GM19455 (cell line): ENCODE results near the gene IDH2.
"Not testable (repeated sequence)": the region's sequence is repeated elsewhere in the genome, so short reads cannot be mapped to it uniquely, and the experiment has no call there.

Experiments used
- ATAC-seq: cut with Tn5 transposase; IDR thresholded peaks from one replicate; pipeline ENCODE4 v1.9.1; 2021; ENCODE audit not compliant: unreplicated experiment

The IDH2 gene

DNA sequence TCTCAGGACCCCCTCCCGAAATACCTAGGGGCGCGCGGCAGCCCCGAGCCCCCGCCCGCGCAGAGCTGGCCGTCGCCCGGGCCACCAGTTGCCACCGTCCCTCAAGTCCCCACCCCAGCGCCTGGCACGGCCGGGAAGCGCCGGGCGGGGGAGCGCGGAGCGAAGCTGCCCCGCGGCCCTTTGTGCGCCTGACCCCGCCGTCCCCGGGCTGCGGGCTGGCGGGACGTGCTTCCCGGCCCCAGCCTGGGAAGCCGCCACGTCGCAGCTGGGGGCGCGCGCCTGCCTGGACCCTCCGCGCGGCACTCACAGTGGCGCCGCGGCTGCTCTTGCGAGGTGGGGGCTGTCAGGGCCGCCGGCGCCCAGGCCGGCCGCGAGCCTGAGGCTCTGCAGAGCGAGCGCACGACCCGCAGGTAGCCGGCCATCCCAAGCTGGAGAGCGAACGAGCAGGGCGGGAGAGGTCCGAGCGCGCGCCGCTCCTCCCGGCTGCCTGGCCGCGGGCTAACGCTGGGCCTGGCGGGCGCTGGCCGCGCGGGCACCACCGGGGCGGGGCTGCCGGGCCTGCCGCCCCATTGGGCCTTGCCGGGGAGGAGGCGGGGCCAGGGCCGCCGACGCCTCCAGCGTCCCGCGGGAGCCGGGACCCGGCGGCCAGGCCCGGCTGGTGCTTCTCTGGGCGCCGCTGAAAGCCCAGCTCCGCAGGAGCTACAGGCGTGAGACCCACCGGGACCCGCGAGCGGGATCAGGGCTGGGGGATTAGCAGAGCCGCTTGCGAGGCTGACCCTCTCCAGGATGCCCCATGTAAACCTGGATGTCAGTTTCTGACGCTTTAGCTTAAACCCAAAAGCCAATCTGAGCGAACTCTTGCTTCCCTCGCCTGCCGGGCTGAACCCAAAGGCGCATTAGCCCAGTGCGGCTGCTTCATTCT lies at the start of gene IDH2:
IDH2 (minus strand) TSS at position 500 of the 922 bp plus-strand sequence; CDS start at position 422, 78 bp downstream.
- ATAC-seq = peak; percentile 61

DNA sequence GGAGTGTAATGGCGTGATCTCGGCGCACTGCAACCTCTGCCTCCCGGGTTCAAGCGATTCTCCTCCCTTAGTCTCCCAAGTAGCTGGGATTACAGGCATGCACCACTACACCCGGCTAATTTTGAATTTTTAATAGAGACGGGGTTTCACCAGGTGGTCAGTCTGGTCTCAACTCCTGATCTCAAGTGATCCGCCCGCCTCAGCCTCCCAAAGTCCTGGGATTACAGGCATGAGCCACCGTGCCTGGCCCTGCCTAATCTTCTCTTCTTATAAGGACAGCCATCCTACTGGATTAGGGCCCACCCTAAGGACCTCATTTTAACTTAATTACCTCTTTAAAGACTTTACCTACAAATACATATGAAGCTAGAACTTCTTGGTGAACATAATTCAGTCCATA lies 48.3 kb upstream of the IDH2 start:
- ATAC-seq = not testable (repeated sequence)

DNA sequence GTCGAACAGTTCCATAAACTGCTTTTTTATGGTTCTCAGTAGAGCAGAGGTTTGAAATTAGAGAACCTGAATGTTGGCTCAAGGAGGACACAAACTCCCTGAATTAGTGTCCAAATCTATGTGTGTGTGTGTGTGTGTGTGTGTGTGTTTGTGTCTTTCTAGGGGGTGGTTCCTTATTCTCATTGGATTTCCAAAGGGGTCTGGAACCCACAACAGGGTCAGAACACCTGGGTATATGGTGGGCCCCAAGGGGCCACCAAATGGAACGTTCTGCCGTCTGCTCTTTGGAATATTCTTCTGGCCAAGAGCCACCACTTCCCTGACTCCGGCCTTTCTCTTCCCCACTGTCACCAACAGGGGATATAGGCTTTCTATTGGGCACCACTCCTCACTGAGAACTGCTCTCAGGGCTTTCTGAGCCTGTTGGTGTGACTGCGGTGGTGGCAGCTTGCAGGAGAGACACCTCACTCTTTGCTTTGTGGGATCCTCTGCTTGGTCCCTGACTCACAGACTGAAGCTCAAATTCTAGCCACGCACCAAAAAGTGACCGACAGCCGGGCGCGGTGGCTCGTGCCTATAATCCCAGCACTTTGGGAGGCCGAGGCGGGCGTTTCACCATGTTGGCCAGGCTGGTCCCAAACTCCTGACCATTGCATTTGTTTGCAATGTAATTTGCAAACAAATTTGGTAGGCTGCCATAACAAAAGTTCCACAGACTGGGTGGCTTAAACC lies 47.5 kb upstream of the IDH2 start:
- no peak for ATAC-seq

DNA sequence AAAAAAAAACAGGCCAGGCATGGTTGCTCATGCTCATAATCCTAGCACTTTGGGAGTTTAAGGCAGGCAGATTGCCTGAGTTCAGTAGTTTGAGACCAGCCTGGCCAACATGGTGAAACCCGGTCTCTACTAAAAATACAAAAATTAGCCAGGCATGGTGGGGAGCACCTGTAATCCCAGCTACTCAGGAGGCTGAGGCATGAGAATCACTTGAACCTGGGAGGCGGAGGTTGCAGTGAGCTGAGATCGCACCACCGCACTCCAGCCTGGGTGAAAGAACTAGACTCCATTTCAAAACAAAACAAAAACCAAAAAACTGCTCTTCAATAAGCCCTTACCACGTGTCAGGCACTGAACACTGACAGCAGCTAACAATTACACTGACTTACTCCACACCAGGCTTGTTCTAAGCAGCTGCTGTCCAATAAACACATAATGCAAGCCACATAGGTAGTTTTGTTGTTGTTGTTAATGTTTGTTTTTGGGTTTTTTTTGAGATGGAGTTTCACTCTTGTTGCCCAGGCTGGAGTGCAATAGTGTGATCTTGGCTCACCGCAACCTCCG lies 44.0 kb upstream of the IDH2 start:
- ATAC-seq = not testable (repeated sequence)

DNA sequence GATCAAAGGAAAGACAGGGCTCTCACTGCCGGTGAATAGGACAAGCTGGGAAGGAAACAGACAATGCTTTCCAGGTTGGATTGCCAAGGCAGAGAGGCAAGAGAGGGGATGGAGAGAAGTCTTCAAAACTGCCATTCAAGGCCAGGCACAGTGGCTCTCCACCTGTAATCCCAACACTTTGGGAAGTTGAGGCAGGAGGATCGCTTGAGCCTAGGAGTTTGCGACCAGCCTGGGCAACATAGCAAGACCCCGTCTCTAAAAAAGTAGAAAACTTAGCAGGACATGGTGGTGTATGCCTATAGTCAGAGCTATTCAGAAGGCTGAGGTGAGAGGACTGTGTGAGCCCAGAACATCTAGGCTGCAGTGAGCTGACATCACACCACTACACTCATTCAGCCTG lies 43.5 kb upstream of the IDH2 start:
- ATAC-seq = no peak

DNA sequence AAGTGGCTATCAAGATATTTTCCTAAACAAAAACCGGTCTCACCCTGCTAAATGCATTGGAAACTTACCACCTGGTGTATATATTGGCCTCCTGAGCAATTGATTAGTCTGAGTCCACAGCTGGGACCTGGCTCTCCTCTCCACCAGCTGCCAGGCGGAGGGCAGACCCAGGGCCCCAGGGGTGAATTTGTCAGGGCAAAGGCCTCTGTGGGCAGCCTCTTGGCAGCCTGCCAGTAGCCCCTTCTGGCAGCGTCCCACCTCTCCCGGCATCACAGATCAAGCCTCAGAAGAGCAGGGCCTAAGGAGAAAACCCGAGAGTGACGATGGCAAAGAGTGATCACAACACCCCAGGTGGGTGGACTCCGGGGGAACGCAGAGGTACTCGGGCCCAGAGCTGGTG lies 43.0 kb upstream of the IDH2 start:
- ATAC-seq = no peak

DNA sequence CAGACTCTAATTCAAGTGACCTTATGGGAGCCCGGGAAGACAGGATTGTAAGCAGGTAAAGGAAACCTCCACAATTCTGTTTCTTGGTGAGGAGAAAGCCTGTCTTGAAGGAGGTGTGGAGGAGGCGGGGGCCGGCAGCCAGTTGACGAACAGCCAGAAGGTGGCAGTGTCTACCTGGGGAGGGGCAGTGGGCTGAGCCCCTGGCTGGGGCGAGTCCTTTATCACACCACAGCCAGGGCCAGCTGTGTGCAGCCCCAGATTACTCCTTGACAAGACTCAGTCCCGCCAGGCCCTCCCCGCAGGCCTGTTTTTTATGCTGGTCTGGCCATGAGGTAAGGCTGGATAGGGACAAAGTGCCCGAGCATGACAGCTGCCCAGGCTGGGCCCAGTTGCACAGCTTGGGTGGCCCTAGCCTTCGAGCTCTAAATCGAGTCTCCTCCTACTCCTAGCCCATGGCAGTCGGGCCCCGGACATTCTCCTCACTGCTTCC lies 40.9 kb upstream of the IDH2 start:
- ATAC-seq = no peak

DNA sequence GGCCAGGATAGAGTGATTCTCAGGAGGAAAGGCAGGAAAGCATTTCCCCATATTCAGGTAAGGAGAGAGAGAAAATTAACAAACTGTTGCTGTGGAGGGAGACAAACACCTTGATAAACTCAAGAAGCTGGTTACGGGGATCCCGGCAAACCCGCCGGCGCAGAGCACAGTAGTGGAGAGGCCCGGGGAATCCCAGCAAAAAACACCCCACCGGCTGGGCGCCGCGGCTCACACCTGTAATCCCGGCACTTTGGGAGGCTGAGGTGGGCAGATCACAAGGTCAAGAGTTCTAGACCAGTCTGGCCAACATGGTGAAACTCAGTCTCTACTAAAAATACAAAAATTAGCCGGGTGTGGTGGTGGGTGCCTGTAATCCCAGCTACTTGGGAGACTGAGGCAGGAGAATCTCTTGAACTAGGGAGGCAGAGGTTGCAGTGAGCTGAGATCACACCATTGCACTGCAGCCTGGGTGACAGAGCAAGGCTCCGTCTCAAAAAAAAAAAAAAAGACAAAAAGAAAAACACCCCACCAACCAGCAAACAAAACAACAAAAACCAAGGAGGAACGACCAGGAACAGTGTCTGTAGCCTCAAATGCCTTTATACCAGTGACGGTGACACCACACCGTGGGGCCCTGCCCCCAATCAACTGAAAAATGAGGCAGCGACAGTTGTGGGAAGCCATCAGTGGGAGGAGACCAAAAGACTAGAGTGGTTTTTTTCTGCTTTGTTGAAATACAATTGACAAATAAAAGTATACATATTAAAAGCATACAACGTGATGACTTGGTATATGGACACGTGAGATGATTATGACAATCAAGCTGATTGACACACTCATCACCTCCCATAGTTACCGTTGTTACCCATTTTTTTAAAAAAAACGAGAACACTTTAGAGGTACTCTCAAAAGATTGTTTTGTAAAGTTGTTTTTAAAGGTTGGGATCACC lies 40.2 kb upstream of the IDH2 start:
- ATAC-seq = no peak

DNA sequence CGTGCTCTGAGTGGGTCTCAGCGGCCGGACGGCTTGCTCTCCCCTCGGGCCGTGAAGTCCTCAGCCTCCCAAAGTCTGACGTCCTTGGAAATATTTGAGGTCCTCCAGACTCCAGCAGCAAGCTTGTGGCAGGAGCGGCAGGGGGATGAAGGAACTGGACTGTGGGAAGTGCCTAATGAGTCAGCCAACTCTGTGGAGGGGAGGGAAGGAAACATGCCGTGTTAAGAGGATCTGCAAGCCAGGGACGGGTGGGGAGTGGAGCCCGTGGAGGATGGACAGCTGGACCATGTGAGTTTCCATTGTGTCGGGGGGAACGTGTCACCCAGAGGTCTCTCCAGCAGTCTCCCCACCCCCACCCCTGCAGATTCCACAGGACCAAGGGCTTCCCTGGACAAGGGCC lies 39.4 kb upstream of the IDH2 start:
- no peak for ATAC-seq

DNA sequence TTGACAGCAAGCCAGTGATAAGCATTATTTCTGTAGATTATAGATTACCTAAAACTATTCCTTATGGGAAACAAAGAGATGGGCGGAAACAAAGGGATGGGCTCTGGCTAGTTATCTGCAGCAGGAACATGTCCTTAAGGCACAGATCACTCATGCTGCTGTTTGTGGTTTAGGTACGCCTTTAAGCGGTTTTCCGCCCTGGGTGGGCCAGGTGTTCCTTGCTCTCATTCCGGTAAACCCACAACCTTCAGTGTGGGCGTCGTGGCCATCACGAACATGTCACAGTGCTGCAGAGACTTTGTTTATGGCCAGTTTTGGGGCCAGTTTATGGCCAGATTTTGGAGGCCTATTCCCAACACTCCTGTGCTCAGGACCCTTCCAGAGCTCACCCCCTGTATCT lies 37.3 kb upstream of the IDH2 start:
- ATAC-seq = not testable (repeated sequence)

DNA sequence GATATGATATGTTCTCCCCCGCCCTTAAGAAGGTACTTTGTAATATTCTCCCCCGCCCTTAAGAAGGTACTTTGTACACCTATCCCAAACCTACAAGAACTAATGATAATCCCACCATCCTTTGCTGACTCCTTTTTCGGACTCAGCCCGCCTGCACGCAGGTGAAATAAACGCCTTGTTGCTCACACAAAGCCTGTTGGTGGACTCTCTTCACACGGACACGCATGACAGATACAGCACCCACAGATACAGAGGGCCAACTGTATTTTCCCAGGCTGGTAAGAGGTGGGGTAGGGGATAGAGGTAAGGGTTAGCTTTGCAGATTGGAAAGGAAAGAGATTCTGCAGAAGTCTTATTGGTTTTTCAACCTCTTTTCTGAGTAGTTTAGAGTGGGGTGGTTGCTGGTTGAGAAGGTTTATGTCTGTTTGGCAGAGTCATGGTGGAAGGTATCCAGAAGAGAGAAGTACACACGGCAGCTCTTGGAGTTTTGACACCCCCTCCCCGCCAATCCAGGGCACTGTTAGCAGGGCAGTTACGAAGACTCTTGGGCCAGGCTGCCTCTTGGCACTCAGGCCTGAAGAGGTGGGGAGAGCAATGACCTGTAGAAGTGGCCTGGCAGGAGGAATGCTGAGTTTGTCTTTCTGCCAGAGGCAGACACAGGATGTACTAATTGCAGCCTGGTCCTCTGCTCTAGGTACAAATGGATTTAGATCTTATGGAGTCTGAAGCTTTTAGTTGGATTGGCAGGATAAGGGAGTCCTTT lies 36.0 kb upstream of the IDH2 start:
- ATAC-seq = no peak

DNA sequence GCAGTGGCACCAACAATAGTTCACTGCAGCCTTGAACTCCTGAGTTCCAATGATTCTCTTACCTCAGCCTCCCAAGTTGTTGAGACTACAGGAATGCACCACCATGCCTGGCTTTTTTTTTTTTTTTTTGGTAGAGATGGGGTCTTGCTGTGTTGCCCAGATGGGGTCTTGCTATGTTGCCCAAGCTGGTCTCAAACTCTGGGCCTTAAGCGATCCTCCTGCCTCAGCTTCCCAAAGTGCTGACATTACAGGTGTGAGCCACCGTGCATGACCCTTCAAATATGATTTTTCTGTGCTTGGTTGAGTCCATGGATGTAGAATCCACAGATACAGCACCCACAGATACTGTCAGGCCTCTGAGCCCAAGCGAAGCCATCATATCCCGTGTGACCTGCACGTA lies 30.2 kb upstream of the IDH2 start:
- no peak for ATAC-seq

DNA sequence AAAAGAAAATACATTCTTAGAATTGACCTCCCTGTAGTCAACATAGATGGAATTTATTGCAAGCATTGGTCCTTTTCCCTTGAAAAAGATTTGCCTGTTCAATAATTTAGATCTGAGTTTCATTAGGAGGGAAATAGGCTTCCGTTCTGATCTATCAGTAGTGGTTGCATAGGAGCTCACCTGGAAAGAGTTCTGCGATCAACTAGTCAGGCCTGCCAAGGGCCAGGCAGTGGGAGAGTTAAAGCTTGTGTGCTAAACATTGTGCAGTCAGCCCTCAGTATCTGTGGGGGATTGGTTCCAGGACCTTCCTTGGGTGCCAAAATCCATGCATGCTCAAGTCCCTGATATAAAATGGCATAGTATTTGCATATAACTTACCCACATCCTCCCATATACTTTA lies 29.6 kb upstream of the IDH2 start:
- no peak for ATAC-seq

DNA sequence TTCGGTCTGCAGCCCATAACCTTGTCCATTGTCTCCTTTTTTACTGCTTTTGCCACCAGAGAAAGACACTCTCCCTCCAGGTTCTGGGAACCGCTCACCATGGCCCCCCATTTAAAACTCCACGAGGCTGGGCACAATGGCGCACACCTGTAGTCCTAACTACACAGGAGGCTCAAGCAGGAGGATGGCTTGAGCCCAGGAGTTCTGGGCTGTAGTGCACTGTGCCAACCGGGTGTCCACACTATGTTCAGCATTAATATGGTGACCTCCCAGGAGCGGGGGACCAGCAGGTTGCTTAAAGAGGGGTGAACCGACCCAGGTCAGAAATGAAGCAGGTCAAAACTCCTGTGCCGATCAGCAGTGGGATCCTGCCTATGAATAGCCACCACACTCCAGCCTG lies 28.0 kb upstream of the IDH2 start:
- ATAC-seq = no peak

DNA sequence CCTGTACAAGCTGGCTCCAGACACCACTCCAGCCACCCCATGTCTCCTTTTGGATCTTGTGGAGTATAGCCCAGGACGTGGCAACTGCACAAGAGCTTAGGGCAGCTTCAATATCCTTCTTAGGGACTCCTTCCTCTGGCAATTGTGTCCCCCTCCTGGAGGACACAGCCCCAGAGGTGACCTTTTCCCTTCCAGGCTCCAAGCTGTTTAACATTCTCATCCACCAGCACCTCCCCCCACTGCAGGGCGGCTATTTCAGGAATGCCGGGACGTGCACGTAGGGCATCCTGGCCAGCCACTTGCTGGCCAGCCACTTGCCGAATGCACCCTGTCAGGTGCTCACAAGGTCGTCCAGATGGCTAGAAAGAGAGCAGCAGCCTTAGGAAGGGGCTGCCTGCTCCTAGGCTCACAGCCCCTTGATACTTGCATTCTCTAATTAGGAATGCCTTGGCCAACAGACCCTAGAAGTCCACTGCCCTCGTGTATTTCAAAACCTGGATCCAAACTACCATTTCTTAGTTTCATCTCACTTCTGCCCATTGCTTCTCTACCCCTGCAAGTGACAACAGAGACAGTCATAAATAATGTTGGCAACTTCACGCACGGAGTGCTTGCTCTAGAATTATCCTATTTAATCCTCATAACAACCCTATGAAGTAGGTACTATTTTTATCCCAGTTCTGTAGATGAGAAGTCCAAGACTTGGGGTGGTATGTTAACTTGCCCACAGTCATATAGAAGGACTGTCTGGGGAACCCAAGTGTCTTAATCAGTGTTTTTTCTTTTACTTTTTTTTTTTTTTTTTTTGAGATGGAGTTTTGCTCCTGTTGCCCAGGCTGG lies 24.5 kb upstream of the IDH2 start:
- no peak for ATAC-seq

DNA sequence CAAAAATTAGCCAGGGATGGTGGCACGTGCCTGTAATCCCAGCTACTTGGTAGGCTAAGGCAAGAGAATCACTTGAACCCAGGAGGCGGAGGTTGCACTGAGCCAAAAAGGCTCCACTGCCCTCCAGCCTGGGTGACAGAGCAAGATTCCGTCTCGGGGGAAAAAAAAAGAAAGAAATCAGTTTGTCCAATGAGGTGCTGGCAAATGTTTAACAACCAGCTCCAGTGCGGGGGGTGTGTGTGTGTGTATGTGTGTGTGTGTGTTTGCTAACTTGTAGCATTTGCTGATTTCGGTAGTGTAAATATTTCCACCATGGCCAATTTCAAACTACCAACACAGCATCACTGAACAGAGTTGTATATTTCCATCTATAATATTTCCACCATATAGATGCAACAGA lies 23.8 kb upstream of the IDH2 start:
- ATAC-seq = no peak

DNA sequence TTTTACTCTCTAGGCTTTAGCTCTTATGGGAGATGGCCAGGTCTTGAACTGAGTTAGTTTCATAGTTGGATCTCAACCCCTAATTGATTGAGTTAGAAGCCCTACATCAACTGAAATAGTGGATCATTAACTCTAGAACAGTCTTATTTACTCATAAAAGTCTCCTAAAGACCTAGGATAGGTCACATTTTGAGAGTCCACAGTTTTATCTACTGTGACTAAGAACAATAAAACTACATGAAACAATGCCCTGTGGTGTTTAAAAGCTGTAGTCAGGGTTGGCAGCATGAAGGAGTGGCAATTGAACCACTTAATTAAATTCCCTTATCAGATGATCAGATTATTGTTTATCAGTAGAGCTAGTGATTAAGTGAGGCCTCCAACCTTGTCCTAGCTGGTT lies 22.2 kb upstream of the IDH2 start:
- ATAC-seq = no peak

DNA sequence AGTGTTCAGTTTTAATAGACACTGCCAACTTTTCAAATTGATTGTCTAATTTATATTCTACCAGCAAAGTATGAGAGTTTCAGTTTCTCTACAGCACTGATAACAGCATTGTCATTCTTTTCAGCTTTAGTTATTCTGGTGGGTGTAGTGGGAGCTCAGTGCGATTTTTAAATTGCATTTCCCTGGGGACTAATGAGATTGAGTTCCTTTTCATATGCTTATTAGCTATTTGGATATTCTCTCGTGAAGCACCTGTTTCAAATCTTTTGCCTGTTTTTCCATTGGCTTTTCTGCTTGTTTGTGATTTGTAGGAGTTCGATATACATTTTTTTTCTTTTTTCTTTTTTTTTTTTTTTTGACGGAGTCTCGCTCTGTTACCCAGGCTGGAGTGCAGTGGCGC lies 18.8 kb upstream of the IDH2 start:
- ATAC-seq = no peak

DNA sequence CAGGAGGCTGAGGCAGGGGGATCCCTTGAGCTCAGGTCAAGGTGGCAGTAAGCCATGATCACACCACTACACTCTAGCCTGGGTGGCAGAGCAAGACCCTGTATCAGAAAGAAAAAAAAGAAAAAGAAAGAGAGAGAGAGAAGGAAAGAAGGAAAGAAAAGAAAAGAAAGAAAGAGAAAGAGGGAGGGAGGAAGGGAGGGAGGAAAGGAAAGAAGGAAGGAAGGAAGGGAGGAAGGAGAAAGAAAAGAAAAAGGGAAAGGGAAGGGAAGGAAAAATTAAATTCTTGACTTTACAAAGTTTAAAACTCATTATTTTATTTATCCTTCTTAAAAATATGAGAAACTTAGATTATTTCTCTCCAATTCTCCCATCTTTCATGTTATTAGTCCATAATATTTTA lies 17.1 kb upstream of the IDH2 start:
- ATAC-seq = no peak
